Endodermal cell (in vitro differentiated cells): Measurements from ENCODE around the gene BAIAP3. TPM values are rescaled to one million over a fixed set of nuclear protein-coding genes. Genes with fewer than 3 reads are reported as not detected.

ENCODE experiments used
- DNase-seq: peaks from one replicate; pipeline ENCODE4 v3.0.0-alpha.2; 2017
- H3K27ac ChIP-seq: 2 replicates; pipeline ENCODE4 v1.5.1; 2013; ENCODE audit warnings: mild to moderate bottlenecking, low read depth, low read length, moderate library complexity
- H3K27me3 ChIP-seq: 2 replicates; pipeline ENCODE4 v1.6.1; 2013; ENCODE audit warnings: mild to moderate bottlenecking, low read length, moderate library complexity; ENCODE audit not compliant: insufficient read depth, control insufficient read depth, poor library complexity, severe bottlenecking
- H3K36me3 ChIP-seq: 2 replicates; pipeline ENCODE4 v1.7.0; 2013; ENCODE audit warnings: mild to moderate bottlenecking, low read length, moderate library complexity; ENCODE audit not compliant: control insufficient read depth, insufficient read depth
- H3K4me1 ChIP-seq: one replicate; pipeline ENCODE4 v1.7.0; 2013; ENCODE audit warnings: low read length; ENCODE audit not compliant: control insufficient read depth, insufficient read depth
- H3K4me3 ChIP-seq: 2 replicates; pipeline ENCODE4 v1.5.1; 2013; ENCODE audit warnings: mild to moderate bottlenecking, low read length, moderate library complexity
- H3K9ac ChIP-seq: 2 replicates; pipeline ENCODE4 v1.6.1; 2013; ENCODE audit warnings: mild to moderate bottlenecking, low read length, moderate library complexity; ENCODE audit not compliant: poor library complexity, severe bottlenecking; ENCODE audit errors: extremely low read depth
- H3K9me3 ChIP-seq: 2 replicates; pipeline ENCODE4 v1.6.1; 2013; ENCODE audit warnings: mild to moderate bottlenecking, low read length, moderate library complexity; ENCODE audit not compliant: control insufficient read depth
- H3K27ac Mint-ChIP-seq: 2 replicates; pipeline ENCODE4 v1.8.0; 2020; ENCODE audit warnings: mixed read lengths
- H3K27me3 Mint-ChIP-seq: 2 replicates; pipeline ENCODE4 v1.8.0; 2021; ENCODE audit warnings: mild to moderate bottlenecking, mixed read lengths; ENCODE audit not compliant: insufficient read depth
- H3K36me3 Mint-ChIP-seq: 2 replicates; pipeline ENCODE4 v1.8.0; 2020; ENCODE audit warnings: low read depth, mixed read lengths
- H3K4me1 Mint-ChIP-seq: 2 replicates; pipeline ENCODE4 v1.8.0; 2020; ENCODE audit warnings: mixed read lengths
- H3K4me3 Mint-ChIP-seq: 2 replicates; pipeline ENCODE4 v1.8.0; 2020; ENCODE audit warnings: mild to moderate bottlenecking, moderate library complexity, mixed read lengths
- H3K9me3 Mint-ChIP-seq: 2 replicates; pipeline ENCODE4 v1.8.0; 2020; ENCODE audit warnings: mild to moderate bottlenecking, mixed read lengths
- CTCF ChIP-seq: fragments of 200-600 bp; sonication (generic); conservative IDR thresholded peaks from 2 replicates; pipeline ENCODE4 v1.5.0; 2021; ENCODE audit warnings: antibody characterized with exemption, mild to moderate bottlenecking
- WGBS, 2 experiments: methylation state at CpG; one replicate each; pipeline versions ENCODE4 v1.1.5 to v1.1.7; 2013; ENCODE audit warnings: missing lambda C conversion rate in 2 of 2, mixed read lengths in 1 of 2; ENCODE audit not compliant: insufficient coverage in 1 of 2, insufficient read length in 1 of 2; 5-methylcytosine and 5-hydroxymethylcytosine counted together
- total RNA-seq, 2 donors: library from RNA; stranded (reverse); fragmentation: NEBNext Ultra II Directional in 1 of 2; extraction: Animal tissue kit (Norgen Biotek cat#: 25700) in 1 of 2; gene quantifications; 2 replicates in 1 of 2; 3 replicates in 1 of 2; pipeline ENCODE4 v1.2.1, GENCODE V29; 2021

Gene BAIAP3
- total RNA-seq, 2 donors from 2014 or later = 25.0 to 43.5 TPM

- H3K27ac Mint-ChIP-seq = no peak overlapping the region
- H3K4me1 Mint-ChIP-seq = peaks cover 2% of the 10 kb centered on the region
- 65 to 67% methylated on average over 3 to 17 of the region's 20 CpGs for WGBS, 2 experiments
- Histone ChIP-seq H3K9ac (no peak overlapping the region), H3K36me3 (no peaks in the 10 kb centered on the region), H3K27me3 (peaks cover 25% of the 10 kb centered on the region), H3K4me3 (no peak overlapping the region), H3K27ac (no peak overlapping the region), H3K4me1 (no peaks in the 10 kb centered on the region), H3K9me3 (no peaks in the 10 kb centered on the region)
- TF ChIP-seq CTCF = no peak
- peak; percentile 89 for DNase-seq
- no peaks in the 10 kb centered on the region for H3K36me3 Mint-ChIP-seq
- peak overlapping the region; percentile 29 for H3K4me3 Mint-ChIP-seq
- peaks cover 30% of the 10 kb centered on the region for H3K27me3 Mint-ChIP-seq
- no peaks in the 10 kb centered on the region for H3K9me3 Mint-ChIP-seq
Observed at GRCh38 chr16:1288813-1289476, 44.5 kb upstream of the BAIAP3 start.

- Histone ChIP-seq H3K27ac (no peak overlapping the region), H3K9me3 (no peaks in the 10 kb centered on the region), H3K9ac (no peak overlapping the region), H3K36me3 (no peaks in the 10 kb centered on the region), H3K27me3 (peaks cover 25% of the 10 kb centered on the region), H3K4me3 (no peak overlapping the region), H3K4me1 (no peaks in the 10 kb centered on the region)
- Mint-ChIP-seq H3K9me3 (no peaks in the 10 kb centered on the region), H3K27me3 (peaks cover 30% of the 10 kb centered on the region), H3K27ac (no peak overlapping the region), H3K4me3 (peak overlapping the region; percentile 29), H3K4me1 (peaks cover 7% of the 10 kb centered on the region), H3K36me3 (no peaks in the 10 kb centered on the region)
- DNase-seq = peak; percentile 76
- TF ChIP-seq CTCF = no peak
- 23 to 26% methylated on average over 8 to 16 of the region's 17 CpGs for WGBS, 2 experiments
Observed at GRCh38 chr16:1289477-1289866, 44.0 kb upstream of the BAIAP3 start.

GRCh38 chr16:1290063-1290501 lies 43.4 kb upstream of the BAIAP3 start:
- H3K27ac ChIP-seq = no peak overlapping the region
- H3K9me3 Mint-ChIP-seq = no peaks in the 10 kb centered on the region
- no peaks in the 10 kb centered on the region for H3K36me3 Mint-ChIP-seq
- no peak overlapping the region for H3K4me3 Mint-ChIP-seq
- H3K36me3 ChIP-seq = no peaks in the 10 kb centered on the region
- no peak overlapping the region for H3K9ac ChIP-seq
- TF ChIP-seq CTCF = no peak
- H3K9me3 ChIP-seq = no peaks in the 10 kb centered on the region
- H3K27me3 ChIP-seq = peaks cover 25% of the 10 kb centered on the region
- H3K27ac Mint-ChIP-seq = no peak overlapping the region
- H3K27me3 Mint-ChIP-seq = peaks cover 30% of the 10 kb centered on the region
- 35 to 50% methylated on average over 4 to 22 of the region's 22 CpGs for WGBS, 2 experiments
- DNase-seq = peak; percentile 76
- no peaks in the 10 kb centered on the region for H3K4me1 ChIP-seq
- no peak overlapping the region for H3K4me3 ChIP-seq
- H3K4me1 Mint-ChIP-seq = peaks cover 8% of the 10 kb centered on the region
